Measurements from ENCODE around the gene ADORA2B.
"Not testable (repeated sequence)": the region's sequence is repeated elsewhere in the genome, so short reads cannot be mapped to it uniquely, and the experiment has no call there.

Gene ADORA2B

GRCh38 chr17:15929941-15930340, 15.0 kb upstream of the ADORA2B start:
- peaks cover 10% of the 10 kb centered on the region for H3K4me1 ChIP-seq (ENCODE audit: control insufficient read depth, insufficient read depth, low read length)
- no peak overlapping the region for H3K27ac ChIP-seq (ENCODE audit: low read depth, low read length)
- H3K36me3 ChIP-seq (ENCODE audit: control insufficient read depth, insufficient read depth, low read length) = no peaks in the 10 kb centered on the region
- H3K4me3 ChIP-seq (ENCODE audit: low read length) = no peak overlapping the region
- no peaks in the 10 kb centered on the region for H3K27me3 ChIP-seq (ENCODE audit: control insufficient read depth, insufficient read depth, low read length)
- no peak overlapping the region for H3K9ac ChIP-seq (ENCODE audit: low read length)

GRCh38 chr17:15930426-15930825, 14.5 kb upstream of the ADORA2B start:
- H3K4me3 ChIP-seq (ENCODE audit: low read length) = no peak overlapping the region
- H3K27ac ChIP-seq (ENCODE audit: low read depth, low read length) = no peak overlapping the region
- H3K4me1 ChIP-seq (ENCODE audit: control insufficient read depth, insufficient read depth, low read length) = peaks cover 7% of the 10 kb centered on the region
- H3K27me3 ChIP-seq (ENCODE audit: control insufficient read depth, insufficient read depth, low read length) = no peaks in the 10 kb centered on the region
- H3K9ac ChIP-seq (ENCODE audit: low read length) = no peak overlapping the region
- H3K36me3 ChIP-seq (ENCODE audit: control insufficient read depth, insufficient read depth, low read length) = no peaks in the 10 kb centered on the region

- H3K4me1 ChIP-seq (ENCODE audit: control insufficient read depth, insufficient read depth, low read length) = peaks cover under 1% of the 10 kb centered on the region
- no peak overlapping the region for H3K4me3 ChIP-seq (ENCODE audit: low read length)
- no peaks in the 10 kb centered on the region for H3K27me3 ChIP-seq (ENCODE audit: control insufficient read depth, insufficient read depth, low read length)
- H3K9ac ChIP-seq (ENCODE audit: low read length) = no peak overlapping the region
- H3K36me3 ChIP-seq (ENCODE audit: control insufficient read depth, insufficient read depth, low read length) = no peaks in the 10 kb centered on the region
- no peak overlapping the region for H3K27ac ChIP-seq (ENCODE audit: low read depth, low read length)
Observed at GRCh38 chr17:15931394-15931793, 13.5 kb upstream of the ADORA2B start.

GRCh38 chr17:15934866-15935265, 10.1 kb upstream of the ADORA2B start:
- H3K27ac ChIP-seq (ENCODE audit: low read depth, low read length) = no peak overlapping the region
- H3K36me3 ChIP-seq (ENCODE audit: control insufficient read depth, insufficient read depth, low read length) = no peaks in the 10 kb centered on the region
- no peak overlapping the region for H3K4me3 ChIP-seq (ENCODE audit: low read length)
- H3K9ac ChIP-seq (ENCODE audit: low read length) = no peak overlapping the region
- no peaks in the 10 kb centered on the region for H3K4me1 ChIP-seq (ENCODE audit: control insufficient read depth, insufficient read depth, low read length)
- H3K27me3 ChIP-seq (ENCODE audit: control insufficient read depth, insufficient read depth, low read length) = no peaks in the 10 kb centered on the region

- Histone ChIP-seq H3K9ac (ENCODE audit: low read length) (no peak overlapping the region), H3K36me3 (ENCODE audit: control insufficient read depth, insufficient read depth, low read length) (no peaks in the 10 kb centered on the region), H3K4me3 (ENCODE audit: low read length) (no peak overlapping the region), H3K27ac (ENCODE audit: low read depth, low read length) (no peak overlapping the region), H3K27me3 (ENCODE audit: control insufficient read depth, insufficient read depth, low read length) (no peaks in the 10 kb centered on the region), H3K4me1 (ENCODE audit: control insufficient read depth, insufficient read depth, low read length) (no peaks in the 10 kb centered on the region)
Observed at GRCh38 chr17:15935891-15936290, 9.0 kb upstream of the ADORA2B start.

- H3K36me3 ChIP-seq (ENCODE audit: control insufficient read depth, insufficient read depth, low read length); H3K4me3 ChIP-seq (ENCODE audit: low read length); H3K4me1 ChIP-seq (ENCODE audit: control insufficient read depth, insufficient read depth, low read length); H3K9ac ChIP-seq (ENCODE audit: low read length); H3K27me3 ChIP-seq (ENCODE audit: control insufficient read depth, insufficient read depth, low read length); H3K27ac ChIP-seq (ENCODE audit: low read depth, low read length): not testable (repeated sequence)
Observed at GRCh38 chr17:15936481-15936880, 8.4 kb upstream of the ADORA2B start.

- H3K27ac ChIP-seq (ENCODE audit: low read depth, low read length) = no peak overlapping the region
- H3K4me1 ChIP-seq (ENCODE audit: control insufficient read depth, insufficient read depth, low read length) = peaks cover 5% of the 10 kb centered on the region
- H3K27me3 ChIP-seq (ENCODE audit: control insufficient read depth, insufficient read depth, low read length) = peaks cover 2% of the 10 kb centered on the region
- H3K9ac ChIP-seq (ENCODE audit: low read length) = no peak overlapping the region
- no peaks in the 10 kb centered on the region for H3K36me3 ChIP-seq (ENCODE audit: control insufficient read depth, insufficient read depth, low read length)
- H3K4me3 ChIP-seq (ENCODE audit: low read length) = no peak overlapping the region
Observed at GRCh38 chr17:15941781-15942180, 3.1 kb upstream of the ADORA2B start.

- no peak overlapping the region for H3K4me3 ChIP-seq (ENCODE audit: low read length)
- H3K36me3 ChIP-seq (ENCODE audit: control insufficient read depth, insufficient read depth, low read length) = no peaks in the 10 kb centered on the region
- peaks cover 2% of the 10 kb centered on the region for H3K27me3 ChIP-seq (ENCODE audit: control insufficient read depth, insufficient read depth, low read length)
- H3K27ac ChIP-seq (ENCODE audit: low read depth, low read length) = no peak overlapping the region
- peaks cover 6% of the 10 kb centered on the region for H3K4me1 ChIP-seq (ENCODE audit: control insufficient read depth, insufficient read depth, low read length)
- H3K9ac ChIP-seq (ENCODE audit: low read length) = no peak overlapping the region
Observed at GRCh38 chr17:15942207-15942833, 2.6 kb upstream of the ADORA2B start.

- H3K4me3 ChIP-seq (ENCODE audit: low read length) = peak overlapping the region; percentile 95
- H3K36me3 ChIP-seq (ENCODE audit: control insufficient read depth, insufficient read depth, low read length) = no peaks in the 10 kb centered on the region
- H3K27ac ChIP-seq (ENCODE audit: low read depth, low read length) = no peak overlapping the region
- peaks cover 2% of the 10 kb centered on the region for H3K27me3 ChIP-seq (ENCODE audit: control insufficient read depth, insufficient read depth, low read length)
- no peak overlapping the region for H3K9ac ChIP-seq (ENCODE audit: low read length)
- H3K4me1 ChIP-seq (ENCODE audit: control insufficient read depth, insufficient read depth, low read length) = peaks cover 6% of the 10 kb centered on the region
Observed at GRCh38 chr17:15943971-15944758, 765 bp upstream of the ADORA2B start.

GRCh38 chr17:15945527-15946191, 729 bp downstream of the ADORA2B start:
- peaks cover 6% of the 10 kb centered on the region for H3K4me1 ChIP-seq (ENCODE audit: control insufficient read depth, insufficient read depth, low read length)
- peaks cover 2% of the 10 kb centered on the region for H3K27me3 ChIP-seq (ENCODE audit: control insufficient read depth, insufficient read depth, low read length)
- H3K36me3 ChIP-seq (ENCODE audit: control insufficient read depth, insufficient read depth, low read length) = no peaks in the 10 kb centered on the region
- H3K9ac ChIP-seq (ENCODE audit: low read length) = peak overlapping the region; percentile 11
- peak overlapping the region; percentile 95 for H3K4me3 ChIP-seq (ENCODE audit: low read length)
- H3K27ac ChIP-seq (ENCODE audit: low read depth, low read length) = no peak overlapping the region

- Histone ChIP-seq H3K4me1 (ENCODE audit: control insufficient read depth, insufficient read depth, low read length) (peaks cover 6% of the 10 kb centered on the region), H3K27me3 (ENCODE audit: control insufficient read depth, insufficient read depth, low read length) (peaks cover 2% of the 10 kb centered on the region), H3K4me3 (ENCODE audit: low read length) (peak overlapping the region; percentile 50), H3K36me3 (ENCODE audit: control insufficient read depth, insufficient read depth, low read length) (no peaks in the 10 kb centered on the region), H3K27ac (ENCODE audit: low read depth, low read length) (no peak overlapping the region), H3K9ac (ENCODE audit: low read length) (peak overlapping the region; percentile 18)
Observed at GRCh38 chr17:15946611-15947120, 1.7 kb downstream of the ADORA2B start.

GRCh38 chr17:15947271-15947670, 2.3 kb downstream of the ADORA2B start:
- peaks cover 6% of the 10 kb centered on the region for H3K4me1 ChIP-seq (ENCODE audit: control insufficient read depth, insufficient read depth, low read length)
- H3K27ac ChIP-seq (ENCODE audit: low read depth, low read length) = no peak overlapping the region
- peaks cover 2% of the 10 kb centered on the region for H3K27me3 ChIP-seq (ENCODE audit: control insufficient read depth, insufficient read depth, low read length)
- peak overlapping the region; percentile 50 for H3K4me3 ChIP-seq (ENCODE audit: low read length)
- no peaks in the 10 kb centered on the region for H3K36me3 ChIP-seq (ENCODE audit: control insufficient read depth, insufficient read depth, low read length)
- peak overlapping the region; percentile 34 for H3K9ac ChIP-seq (ENCODE audit: low read length)
